Measurements from ENCODE around the gene CYBC1. TPM values are rescaled to one million over a fixed set of nuclear protein-coding genes. Genes with fewer than 3 reads are reported as not detected.

Gene CYBC1
- total RNA-seq, 1 experiment from 2014 or later: 71.7 TPM

GRCh38 chr17:82463925-82464566 lies 13.5 kb upstream of the CYBC1 start:
- POLR2A ChIA-PET: no interaction called here
- TF ChIP-seq USF1 (CRISPR knock-in tag; IDR thresholded peaks at IDR 0.05) (no peak), SMAD4 (CRISPR knock-in tag; IDR thresholded peaks at IDR 0.05) (no peak), AR (CRISPR knock-in tag; IDR thresholded peaks at IDR 0.05) (no peak), GRHL2 (CRISPR knock-in tag; IDR thresholded peaks at IDR 0.05; ENCODE audit: insufficient replicate concordance, severe bottlenecking) (no peak), ESRRA (CRISPR knock-in tag; IDR thresholded peaks at IDR 0.05; ENCODE audit: borderline replicate concordance) (no peak), KAT7 (CRISPR knock-in tag; IDR thresholded peaks at IDR 0.05; ENCODE audit: borderline replicate concordance) (no peak), NFYB (CRISPR knock-in tag; conservative IDR thresholded peaks at IDR 0.05; ENCODE audit: low read depth) (no peak), PRDM15 (CRISPR knock-in tag; IDR thresholded peaks at IDR 0.05) (no peak), ZNF121 (CRISPR knock-in tag; IDR thresholded peaks at IDR 0.05) (no peak), ZNF532 (CRISPR knock-in tag; IDR thresholded peaks at IDR 0.05; ENCODE audit: borderline replicate concordance) (no peak), EMX1 (CRISPR knock-in tag; IDR thresholded peaks at IDR 0.05) (no peak), TEAD1 (CRISPR knock-in tag; IDR thresholded peaks at IDR 0.05) (no peak), NFATC4 (CRISPR knock-in tag; IDR thresholded peaks at IDR 0.05) (no peak), TP53 (CRISPR knock-in tag; IDR thresholded peaks at IDR 0.05) (no peak), TEAD4 (CRISPR knock-in tag; IDR thresholded peaks at IDR 0.05) (no peak), ZMAT4 (CRISPR knock-in tag; IDR thresholded peaks at IDR 0.05) (no peak), RELA (CRISPR knock-in tag; IDR thresholded peaks at IDR 0.05; ENCODE audit: borderline replicate concordance) (no peak), NR3C1 (CRISPR knock-in tag; conservative IDR thresholded peaks at IDR 0.05; ENCODE audit: low read depth) (no peak)
- peaks cover 3% of the 10 kb centered on the region; the same call in 1 of the 2 replicates for H3K4me1 Mint-ChIP-seq
- no peaks in the 10 kb centered on the region for H3K9me3 Mint-ChIP-seq
- no peak overlapping the region for H3K4me3 Mint-ChIP-seq
- ATAC-seq (no peak), DNase-seq (ENCODE audit: low spot score) (no peak)
- no peak overlapping the region for H3K27ac Mint-ChIP-seq
- H3K36me3 Mint-ChIP-seq: peaks cover 58% of the 10 kb centered on the region
- CTCF ChIA-PET: no interaction called here
- H3K27me3 Mint-ChIP-seq (ENCODE audit: low read depth): no peaks in the 10 kb centered on the region

Measured in WTC11 (cell line).